Endothelial cell of umbilical vein (primary cell): Measurements from ENCODE around the gene PPIB. TPM values are rescaled to one million over a fixed set of nuclear protein-coding genes. Genes with fewer than 3 reads are reported as not detected.

Experiments used
- BruUV-seq: library from RNA; stranded (reverse); fragments of 400-500 nt; replicated peaks from 2 replicates; lab custom pipeline; 2021; lab: Mats Ljungman, UMichigan
- CTCF ChIA-PET: fragments of 300-600, 350-600 bp; sonication (Branson Sonifier 250); formaldehyde crosslinking; loops from one replicate; lab custom pipeline; 2021; ENCODE audit warnings: antibody characterized with exemption, inconsistent platforms; lab: Charles Lee
- POLR2A ChIA-PET: fragments of 300-600, 350-600 bp; sonication (Branson Sonifier 250); formaldehyde crosslinking; loops from one replicate; lab custom pipeline; 2021; ENCODE audit warnings: antibody characterized with exemption, inconsistent platforms; lab: Charles Lee
- DNase-seq: peaks from one replicate; pipeline ENCODE4 v3.0.0-alpha.2; 2011; ENCODE audit warnings: low read depth, low spot score
- FAIRE-seq: peaks from 2 replicates; lab custom pipeline; 2011; peaks lifted over from hg19 to GRCh38; lab: Jason Lieb, UNC
- H2AFZ ChIP-seq: 2 replicates; pipeline ENCODE4 v1.6.0; 2012; ENCODE audit warnings: low read depth, low read length, control low read depth, inconsistent platforms
- H3K27ac ChIP-seq: 2 replicates; pipeline ENCODE4 v1.5.1; 2011; ENCODE audit warnings: low read depth, mild to moderate bottlenecking, control low read depth, low read length, moderate library complexity; ENCODE audit not compliant: insufficient read depth
- H3K27me3 ChIP-seq, 2 experiments: 2 replicates each; pipeline versions ENCODE4 v1.6.0 to v1.6.1; 2011; ENCODE audit warnings: low read length in 2 of 2, mixed read lengths in 1 of 2; ENCODE audit not compliant: control insufficient read depth in 2 of 2, insufficient read depth in 2 of 2
- H3K36me3 ChIP-seq, 2 experiments: 2 replicates in 1 of 2; 3 replicates in 1 of 2; pipeline ENCODE4 v1.5.1; 2011; ENCODE audit warnings: low read length in 2 of 2, mild to moderate bottlenecking in 1 of 2, moderate library complexity in 1 of 2; ENCODE audit not compliant: control insufficient read depth in 2 of 2, insufficient read depth in 2 of 2; ENCODE audit errors: extremely low read depth in 1 of 2
- H3K4me1 ChIP-seq: 3 replicates; pipeline ENCODE4 v1.5.1; 2011; ENCODE audit warnings: mild to moderate bottlenecking, low read length; ENCODE audit not compliant: control insufficient read depth, insufficient read depth; ENCODE audit errors: extremely low read depth
- H3K4me2 ChIP-seq: 2 replicates; pipeline ENCODE4 v1.6.1; 2011; ENCODE audit warnings: low read length, control low read depth, mixed read lengths; ENCODE audit not compliant: insufficient read depth
- H3K4me3 ChIP-seq, 3 experiments: fragments of 200-600 bp in 1 of 3; sonication (generic), shearing (Covaris generic) in 1 of 3; replicated peaks in 1 of 3; 2 replicates each; pipeline ENCODE4 v1.5.1; 2011 to 2016; ENCODE audit warnings: control low read depth in 3 of 3, low read length in 3 of 3, mild to moderate bottlenecking in 2 of 3, inconsistent platforms in 1 of 3, low read depth in 1 of 3, moderate library complexity in 1 of 3; ENCODE audit not compliant: insufficient read depth in 1 of 3
- H3K79me2 ChIP-seq: 2 replicates; pipeline ENCODE4 v1.6.0; 2012; ENCODE audit warnings: low read length, inconsistent platforms; ENCODE audit not compliant: control insufficient read depth, insufficient read depth
- H3K9ac ChIP-seq: replicated peaks from 2 replicates; pipeline ENCODE3; 2011; ENCODE audit warnings: low read length, control low read depth; ENCODE audit not compliant: insufficient read depth; ENCODE audit errors: extremely low read depth
- H3K9me1 ChIP-seq: replicated peaks from 3 replicates; pipeline ENCODE4 v1.6.0; 2011; ENCODE audit warnings: mild to moderate bottlenecking, low read length; ENCODE audit not compliant: control insufficient read depth, insufficient read depth; ENCODE audit errors: extremely low read depth
- H3K9me3 ChIP-seq: replicated peaks from 2 replicates; pipeline ENCODE4 v1.5.1; 2012; ENCODE audit warnings: low read length, inconsistent platforms; ENCODE audit not compliant: control insufficient read depth, insufficient read depth
- H4K20me1 ChIP-seq: replicated peaks from 2 replicates; pipeline ENCODE3; 2011; ENCODE audit warnings: mild to moderate bottlenecking, low read length; ENCODE audit not compliant: control insufficient read depth, insufficient read depth; ENCODE audit errors: extremely low read depth
- CTCF ChIP-seq, 2 donors: IDR thresholded peaks; 1 replicate in 1 of 2; 2 replicates in 1 of 2; pipeline ENCODE4 v1.5.1; 2011; ENCODE audit warnings: low read length in 2 of 2, mild to moderate bottlenecking in 2 of 2, moderate library complexity in 2 of 2, control low read depth in 1 of 2, inconsistent platforms in 1 of 2, low read depth in 1 of 2; ENCODE audit not compliant: insufficient read depth in 1 of 2; ENCODE audit errors: extremely low read depth in 1 of 2
- EZH2 ChIP-seq: IDR thresholded peaks from 2 replicates; pipeline ENCODE4 v1.6.1; 2012; ENCODE audit warnings: borderline replicate concordance, low read depth, mild to moderate bottlenecking, moderate library complexity, low read length, inconsistent platforms; ENCODE audit not compliant: severe bottlenecking
- FOS ChIP-seq: IDR thresholded peaks from 2 replicates; pipeline ENCODE4 v1.6.1; 2011; ENCODE audit warnings: mild to moderate bottlenecking, low read length, moderate library complexity, borderline replicate concordance; ENCODE audit not compliant: insufficient read depth
- GATA2 ChIP-seq: IDR thresholded peaks from 2 replicates; pipeline ENCODE4 v1.7.0; 2011; ENCODE audit warnings: low read depth, mild to moderate bottlenecking, moderate library complexity, mixed read lengths, low read length; ENCODE audit not compliant: insufficient read length, insufficient read depth
- JUN ChIP-seq: IDR thresholded peaks from 2 replicates; pipeline ENCODE4 v1.6.1; 2011; ENCODE audit warnings: borderline replicate concordance, low read depth; ENCODE audit not compliant: insufficient read length, insufficient read depth
- MAX ChIP-seq: IDR thresholded peaks from 2 replicates; pipeline ENCODE4 v1.6.1; 2011; ENCODE audit not compliant: insufficient read depth, insufficient read length
- MYC ChIP-seq: IDR thresholded peaks from one replicate; pipeline ENCODE4 v1.6.1; 2011; ENCODE audit warnings: mild to moderate bottlenecking, low read depth, low read length
- POLR2A ChIP-seq: IDR thresholded peaks from 2 replicates; pipeline ENCODE4 v1.6.1; 2012; ENCODE audit warnings: low read depth, mild to moderate bottlenecking, control low read depth, low read length
- POLR2AphosphoS5 ChIP-seq: IDR thresholded peaks from 2 replicates; pipeline ENCODE4 v1.6.1; 2012; ENCODE audit warnings: low read depth, mild to moderate bottlenecking, control low read depth, low read length, moderate library complexity; ENCODE audit not compliant: insufficient read depth
- dilution Hi-C: fragments of 300-500 bp; cut with MboI; formaldehyde crosslinking; loops from one replicate; pipeline ENCODE4 v1.15.0; 2019; ENCODE audit warnings: low sequenced_read_pairs; ENCODE audit not compliant: extremely low pct_ligation_motif_present
- intact Hi-C: fragments of 100-400 bp; cut with micrococcal nuclease; formaldehyde crosslinking; loops from one replicate; pipeline ENCODE4 v1.10.0; 2022
- polyA plus RNA-seq, 4 experiments: library from polyadenylated mRNA; depleted of rRNA in 3 of 4; stranded (reverse) in 3 of 4; unstranded in 1 of 4; fragments of >200 nt; gene quantifications; 2 replicates each; pipeline versions ENCODE4 v1.2.1 to v1.2.3, GENCODE V29; 2011 to 2012; ENCODE audit warnings: missing spikeins in 1 of 4
- total RNA-seq: library from RNA; stranded (reverse); gene quantifications from 2 replicates; pipeline ENCODE4 v1.2.3, GENCODE V29; 2021

The PPIB gene
- total and polyA plus RNA-seq, 2 donors (not counting 3 experiments of a cell fraction or from before 2014, with no cell fraction given) = 840 to 1,240 TPM

- H4K20me1 ChIP-seq = peaks cover 2% of the 10 kb centered on the region
- peaks cover 38% of the 10 kb centered on the region for H3K79me2 ChIP-seq
- H3K4me3 ChIP-seq = no peak overlapping the region
- H3K9ac ChIP-seq = no peak overlapping the region
- ChIA-PET CTCF (no interaction called here), POLR2A (no interaction called here)
- dilution Hi-C loops (no loop called here), intact Hi-C loops (no loop called here)
- peaks cover 3% of the 10 kb centered on the region for H3K9me1 ChIP-seq
- TF ChIP-seq POLR2A (no peak), FOS (no peak), MAX (no peak), GATA2 (no peak), MYC (no peak), JUN (no peak), CTCF (IDR thresholded peaks at IDR 0.05; ENCODE audit: extremely low read depth in 1 of 2, insufficient read depth in 1 of 2, low read depth in 1 of 2, low read length in 2 of 2) (no peak), POLR2AphosphoS5 (no peak), EZH2 (no peak)
- no peak for DNase-seq
- H3K9me3 ChIP-seq = no peaks in the 10 kb centered on the region
- peaks cover 9 to 30% of the 10 kb centered on the region in 2 experiments for H3K36me3 ChIP-seq
- no peak overlapping the region for H3K4me2 ChIP-seq
- BruUV-seq = no TSS peak
- FAIRE-seq = no peak
- no peaks in the 10 kb centered on the region for H3K27me3 ChIP-seq
- no peak overlapping the region for H3K27ac ChIP-seq
- H2AFZ ChIP-seq = no peak overlapping the region
- H3K4me1 ChIP-seq = peaks cover 15% of the 10 kb centered on the region
Observed at GRCh38 chr15:64112904-64113303, 49.9 kb downstream of the PPIB start.
